Activated CD8-positive, alpha-beta memory T cell treated with anti-CD3 and anti-CD28 coated beads, Interleukin-2, amount 10 ng/mL, durations not matched to agents 7 days and 5 days (primary cell): ENCODE data around the gene CEP76. TPM values are rescaled to one million over a fixed set of nuclear protein-coding genes. Genes with fewer than 3 reads are reported as not detected.

Source experiments
- ATAC-seq: fragments of 150-1000 bp; cut with Tn5 transposase; one replicate; pipeline ENCODE4 v1.10.0; 2021; ENCODE audit warnings: moderate library complexity
- CTCF ChIA-PET: fragments of 350-600 bp; sonication (Branson Sonifier 250); formaldehyde crosslinking; loops from one replicate; lab custom pipeline; 2021; ENCODE audit warnings: antibody characterized with exemption; lab: Charles Lee
- DNase-seq: peaks from one replicate; pipeline ENCODE4 v3.0.0-alpha.2; 2020
- H3K27ac Mint-ChIP-seq: one replicate; pipeline ENCODE4 v1.8.0; 2021; ENCODE audit warnings: mild to moderate bottlenecking, mixed read lengths
- H3K27me3 Mint-ChIP-seq: one replicate; pipeline ENCODE4 v1.8.0; 2021; ENCODE audit warnings: mixed read lengths
- H3K36me3 Mint-ChIP-seq: one replicate; pipeline ENCODE4 v1.8.0; 2021; ENCODE audit warnings: mild to moderate bottlenecking, mixed read lengths
- H3K4me1 Mint-ChIP-seq: one replicate; pipeline ENCODE4 v1.8.0; 2021; ENCODE audit warnings: mixed read lengths
- H3K4me3 Mint-ChIP-seq: one replicate; pipeline ENCODE4 v1.8.0; 2021; ENCODE audit warnings: mild to moderate bottlenecking, moderate library complexity, mixed read lengths
- H3K9me3 Mint-ChIP-seq: one replicate; pipeline ENCODE4 v1.8.0; 2022; ENCODE audit warnings: low read depth, mixed read lengths
- total RNA-seq, 2 experiments: library from RNA; stranded (reverse); gene quantifications; one replicate each; pipeline ENCODE4 v1.2.3, GENCODE V29; 2021

The CEP76 gene
- total RNA-seq, 2 experiments from 2014 or later: 15.7 to 18.0 TPM

GRCh38 chr18:12692206-12692605 lies 10.3 kb downstream of the CEP76 start:
- no peak overlapping the region for H3K27ac Mint-ChIP-seq
- no peak for DNase-seq
- CTCF ChIA-PET: interaction anchor here (0.6 to 0.7 kb wide), 3 partner anchors 32 to 352 kb away, joined by 3 read pairs; partner anchors contain the start of gene SPIRE1
- H3K27me3 Mint-ChIP-seq: no peaks in the 10 kb centered on the region
- no peak overlapping the region for H3K4me3 Mint-ChIP-seq
- no peaks in the 10 kb centered on the region for H3K9me3 Mint-ChIP-seq
- no peak for ATAC-seq
- peaks cover 22% of the 10 kb centered on the region for H3K4me1 Mint-ChIP-seq
- H3K36me3 Mint-ChIP-seq: peaks cover 16% of the 10 kb centered on the region

- CTCF ChIA-PET: no interaction called here
- Mint-ChIP-seq H3K4me3 (no peak overlapping the region), H3K27ac (no peak overlapping the region), H3K27me3 (no peaks in the 10 kb centered on the region), H3K36me3 (peaks cover 9% of the 10 kb centered on the region), H3K4me1 (peaks cover 20% of the 10 kb centered on the region), H3K9me3 (no peaks in the 10 kb centered on the region)
- ATAC-seq: no peak
- no peak for DNase-seq
Observed at GRCh38 chr18:12689256-12689850, 13.2 kb downstream of the CEP76 start.

GRCh38 chr18:12686100-12686499 lies 16.4 kb downstream of the CEP76 start:
- Mint-ChIP-seq H3K4me3 (no peak overlapping the region), H3K36me3 (no peaks in the 10 kb centered on the region), H3K27ac (no peak overlapping the region), H3K27me3 (no peaks in the 10 kb centered on the region), H3K9me3 (no peaks in the 10 kb centered on the region), H3K4me1 (peaks cover 3% of the 10 kb centered on the region)
- ATAC-seq: no peak
- DNase-seq: no peak
- CTCF ChIA-PET: no interaction called here

GRCh38 chr18:12679183-12679786 lies 23.2 kb downstream of the CEP76 start:
- Mint-ChIP-seq H3K27me3 (no peaks in the 10 kb centered on the region), H3K36me3 (peaks cover 17% of the 10 kb centered on the region), H3K4me3 (no peak overlapping the region), H3K4me1 (peaks cover 8% of the 10 kb centered on the region), H3K9me3 (no peaks in the 10 kb centered on the region), H3K27ac (no peak overlapping the region)
- CTCF ChIA-PET: no interaction called here
- no peak for ATAC-seq
- DNase-seq: no peak

GRCh38 chr18:12668041-12668440 lies 34.5 kb downstream of the CEP76 start:
- no peaks in the 10 kb centered on the region for H3K9me3 Mint-ChIP-seq
- H3K27ac Mint-ChIP-seq: no peak overlapping the region
- ATAC-seq (no peak), DNase-seq (no peak)
- H3K27me3 Mint-ChIP-seq: no peaks in the 10 kb centered on the region
- H3K36me3 Mint-ChIP-seq: peaks cover 7% of the 10 kb centered on the region
- H3K4me1 Mint-ChIP-seq: no peaks in the 10 kb centered on the region
- H3K4me3 Mint-ChIP-seq: no peak overlapping the region
- CTCF ChIA-PET: no interaction called here

- CTCF ChIA-PET: interaction anchor here (0.7 to 2.5 kb wide), 9 partner anchors 32 to 332 kb away, joined by 3 to 20 read pairs (median 4); partner anchors contain the start of gene AFG3L2
- Mint-ChIP-seq H3K36me3 (peaks cover 3% of the 10 kb centered on the region), H3K9me3 (no peaks in the 10 kb centered on the region), H3K27ac (no peak overlapping the region), H3K27me3 (peaks cover 20% of the 10 kb centered on the region), H3K4me1 (peaks cover 15% of the 10 kb centered on the region), H3K4me3 (no peak overlapping the region)
- DNase-seq (peak; percentile 60), ATAC-seq (no peak)
Observed at GRCh38 chr18:12659904-12660605, 42.5 kb downstream of the CEP76 start.

GRCh38 chr18:12658426-12659138 lies 43.9 kb downstream of the CEP76 start:
- ATAC-seq (no peak), DNase-seq (peak; percentile 45)
- H3K4me3 Mint-ChIP-seq: peak overlapping the region; percentile 62
- CTCF ChIA-PET: interaction anchor here (1.0 to 2.5 kb wide), 6 partner anchors 43 to 282 kb away, joined by 3 to 20 read pairs (median 4); partner anchors contain the start of gene AFG3L2
- peaks cover 23% of the 10 kb centered on the region for H3K4me1 Mint-ChIP-seq
- H3K36me3 Mint-ChIP-seq: peaks cover 3% of the 10 kb centered on the region
- H3K9me3 Mint-ChIP-seq: no peaks in the 10 kb centered on the region
- H3K27ac Mint-ChIP-seq: no peak overlapping the region
- peaks cover 20% of the 10 kb centered on the region for H3K27me3 Mint-ChIP-seq

- Mint-ChIP-seq H3K27me3 (peaks cover 20% of the 10 kb centered on the region), H3K36me3 (peaks cover 3% of the 10 kb centered on the region), H3K27ac (no peak within 1 kb of the TSS), H3K9me3 (no peaks in the 10 kb centered on the region), H3K4me3 (peak within 1 kb of the TSS; percentile 72), H3K4me1 (peaks cover 30% of the 10 kb centered on the region)
- DNase-seq (peak; percentile 50), ATAC-seq (peak; percentile 83)
- CTCF ChIA-PET: interaction anchor here (0.6 to 1.9 kb wide), 5 partner anchors 35 to 281 kb away, joined by 3 to 6 read pairs (median 3); partner anchors contain the start of gene AFG3L2
Observed at GRCh38 chr18:12657684-12658425, 44.7 kb downstream of the CEP76 start, which contains the start of gene SPIRE1. TSS of gene SPIRE1 (minus strand) at chr18:12658107. CDS start at chr18:12657866, 241 bp downstream.

- peaks cover 20% of the 10 kb centered on the region for H3K27me3 Mint-ChIP-seq
- DNase-seq: no peak
- H3K9me3 Mint-ChIP-seq: no peaks in the 10 kb centered on the region
- peaks cover 3% of the 10 kb centered on the region for H3K36me3 Mint-ChIP-seq
- no peak overlapping the region for H3K27ac Mint-ChIP-seq
- peaks cover 37% of the 10 kb centered on the region for H3K4me1 Mint-ChIP-seq
- CTCF ChIA-PET: interaction anchor here (0.6 to 1.8 kb wide), 3 partner anchors 36 to 266 kb away, joined by 3 to 5 read pairs (median 3); no protein-coding TSS in a partner anchor
- peak overlapping the region; percentile 72 for H3K4me3 Mint-ChIP-seq
- peak; percentile 63 for ATAC-seq
Observed at GRCh38 chr18:12656938-12657683, 45.4 kb downstream of the CEP76 start.

- Mint-ChIP-seq H3K4me1 (peaks cover 41% of the 10 kb centered on the region), H3K27ac (no peak overlapping the region), H3K9me3 (no peaks in the 10 kb centered on the region), H3K27me3 (peaks cover 22% of the 10 kb centered on the region), H3K36me3 (peaks cover 4% of the 10 kb centered on the region), H3K4me3 (peak overlapping the region; percentile 72)
- DNase-seq (no peak), ATAC-seq (no peak)
- CTCF ChIA-PET: no interaction called here
Observed at GRCh38 chr18:12656605-12656937, 46.0 kb downstream of the CEP76 start.

GRCh38 chr18:12654971-12655370 lies 47.6 kb downstream of the CEP76 start:
- CTCF ChIA-PET: no interaction called here
- H3K27ac Mint-ChIP-seq: no peak overlapping the region
- no peaks in the 10 kb centered on the region for H3K9me3 Mint-ChIP-seq
- no peak for DNase-seq
- peaks cover 45% of the 10 kb centered on the region for H3K4me1 Mint-ChIP-seq
- H3K4me3 Mint-ChIP-seq: no peak overlapping the region
- no peak for ATAC-seq
- peaks cover 4% of the 10 kb centered on the region for H3K36me3 Mint-ChIP-seq
- H3K27me3 Mint-ChIP-seq: peaks cover 22% of the 10 kb centered on the region

- CTCF ChIA-PET: no interaction called here
- H3K27ac Mint-ChIP-seq: peak overlapping the region; percentile 62
- peak; percentile 27 for ATAC-seq
- peaks cover 44% of the 10 kb centered on the region for H3K4me1 Mint-ChIP-seq
- peaks cover 15% of the 10 kb centered on the region for H3K27me3 Mint-ChIP-seq
- DNase-seq: peak; percentile 65
- H3K4me3 Mint-ChIP-seq: no peak overlapping the region
- H3K36me3 Mint-ChIP-seq: peaks cover 4% of the 10 kb centered on the region
- no peaks in the 10 kb centered on the region for H3K9me3 Mint-ChIP-seq
Observed at GRCh38 chr18:12652861-12653401, 49.6 kb downstream of the CEP76 start.
